ENCODE results near the gene ITPRID1. TPM values are rescaled to one million over a fixed set of nuclear protein-coding genes. Genes with fewer than 3 reads are reported as not detected.

The ITPRID1 gene
- total and polyA plus RNA-seq, 2 experiments from 2014 or later = not detected

DNA sequence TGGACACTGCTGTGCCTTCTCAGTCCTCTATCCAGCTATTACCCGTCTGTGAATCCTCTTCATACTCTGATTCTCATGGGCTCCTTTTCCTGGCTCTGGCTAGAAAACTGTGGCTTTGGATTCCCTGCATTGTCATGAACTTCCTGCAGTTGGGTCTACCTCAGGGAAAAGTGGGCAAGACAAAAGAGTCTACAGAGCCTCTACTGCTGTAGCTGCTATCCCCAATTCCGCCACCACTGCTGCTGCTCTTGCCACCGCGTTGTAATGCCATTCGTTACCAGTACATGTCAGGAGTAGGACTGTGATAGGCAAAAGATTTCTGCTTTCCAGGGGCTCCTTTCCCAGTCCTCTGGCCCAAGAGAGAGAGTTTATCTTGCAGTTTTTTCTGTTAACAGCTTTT lies 149.2 kb downstream of the ITPRID1 start:
- Histone ChIP-seq H3K27ac (no peak overlapping the region), H3K36me3 (ENCODE audit: low read depth) (no peaks in the 10 kb centered on the region), H2AFZ (no peak overlapping the region), H3K9me3 (ENCODE audit: low read depth) (no peaks in the 10 kb centered on the region), H3K4me1 (ENCODE audit: insufficient read depth) (no peaks in the 10 kb centered on the region), H3K79me2 (ENCODE audit: insufficient read depth) (no peaks in the 10 kb centered on the region), H4K20me1 (ENCODE audit: insufficient read depth) (no peaks in the 10 kb centered on the region), H3F3A (ENCODE audit: insufficient read depth) (no peaks in the 10 kb centered on the region), H3K4me2 (ENCODE audit: unreplicated experiment) (no peak overlapping the region), H3K9me2 (ENCODE audit: insufficient read depth) (no peaks in the 10 kb centered on the region), H3K9ac (no peak overlapping the region), H3K4me3 (no peak overlapping the region), H3K27me3 (replicated peaks; ENCODE audit: insufficient read depth) (no peaks in the 10 kb centered on the region)
- no peak for DNase-seq
- 34 to 37% methylated on average over 5 of the region's 5 CpGs for WGBS, 2 experiments (ENCODE audit: low coverage in 1 of 2, low lambda C conversion rate in 2 of 2, missing lambda C conversion rate in 2 of 2)
- in situ Hi-C loops (cut with MboI) = no loop called here
- TF ChIP-seq EZH2 (IDR thresholded peaks at IDR 0.05; ENCODE audit: insufficient read depth, poor library complexity, severe bottlenecking) = no peak
- no peak for TF ChIP-seq EZH2phosphoT487 (IDR thresholded peaks at IDR 0.05; ENCODE audit: insufficient read depth, low read depth)

GRCh38 chr7:31664890-31665289 lies 151.0 kb downstream of the ITPRID1 start:
- TF ChIP-seq EZH2phosphoT487 (IDR thresholded peaks at IDR 0.05; ENCODE audit: insufficient read depth, low read depth) = no peak
- no peak for TF ChIP-seq EZH2 (IDR thresholded peaks at IDR 0.05; ENCODE audit: insufficient read depth, poor library complexity, severe bottlenecking)
- Histone ChIP-seq H3K4me2 (ENCODE audit: unreplicated experiment) (no peak overlapping the region), H3K9me3 (ENCODE audit: low read depth) (no peaks in the 10 kb centered on the region), H3K9me2 (ENCODE audit: insufficient read depth) (no peaks in the 10 kb centered on the region), H3K4me3 (no peak overlapping the region), H4K20me1 (ENCODE audit: insufficient read depth) (no peaks in the 10 kb centered on the region), H3K27me3 (replicated peaks; ENCODE audit: insufficient read depth) (no peaks in the 10 kb centered on the region), H3K27ac (no peak overlapping the region), H3K9ac (no peak overlapping the region), H3K4me1 (ENCODE audit: insufficient read depth) (no peaks in the 10 kb centered on the region), H3K79me2 (ENCODE audit: insufficient read depth) (no peaks in the 10 kb centered on the region), H3K36me3 (ENCODE audit: low read depth) (no peaks in the 10 kb centered on the region), H2AFZ (no peak overlapping the region), H3F3A (ENCODE audit: insufficient read depth) (no peaks in the 10 kb centered on the region)
- in situ Hi-C loops (cut with MboI) = no loop called here
- no peak for DNase-seq

DNA sequence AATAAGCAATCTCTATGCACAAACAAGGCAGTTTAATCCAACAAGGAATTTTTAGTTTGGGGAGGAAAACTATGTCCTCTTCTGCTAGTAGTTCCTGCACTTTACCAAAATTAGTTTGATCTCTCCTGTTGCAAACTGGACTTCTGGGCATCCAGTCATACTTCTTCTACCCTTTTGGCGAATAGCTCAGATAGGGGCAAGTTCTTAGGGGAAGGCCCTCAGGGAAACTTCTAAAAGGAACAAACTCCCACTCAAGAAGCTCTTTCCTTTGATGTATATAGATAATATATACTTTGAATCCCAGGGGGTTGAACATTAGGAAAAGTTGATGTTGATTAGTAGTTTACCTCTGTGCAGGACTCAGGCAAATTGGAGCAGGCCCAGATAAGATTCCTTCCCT lies 151.7 kb downstream of the ITPRID1 start:
- Histone ChIP-seq H3K4me2 (ENCODE audit: unreplicated experiment) (no peak overlapping the region), H3K4me1 (ENCODE audit: insufficient read depth) (no peaks in the 10 kb centered on the region), H4K20me1 (ENCODE audit: insufficient read depth) (no peaks in the 10 kb centered on the region), H3F3A (ENCODE audit: insufficient read depth) (no peaks in the 10 kb centered on the region), H3K9ac (no peak overlapping the region), H2AFZ (no peak overlapping the region), H3K4me3 (no peak overlapping the region), H3K9me3 (ENCODE audit: low read depth) (no peaks in the 10 kb centered on the region), H3K27me3 (replicated peaks; ENCODE audit: insufficient read depth) (no peaks in the 10 kb centered on the region), H3K9me2 (ENCODE audit: insufficient read depth) (no peaks in the 10 kb centered on the region), H3K36me3 (ENCODE audit: low read depth) (no peaks in the 10 kb centered on the region), H3K79me2 (ENCODE audit: insufficient read depth) (no peaks in the 10 kb centered on the region), H3K27ac (no peak overlapping the region)
- DNase-seq = no peak
- in situ Hi-C loops (cut with MboI) = no loop called here
- WGBS, 2 experiments (ENCODE audit: low coverage in 1 of 2, low lambda C conversion rate in 2 of 2, missing lambda C conversion rate in 2 of 2) = 0 to 6% methylated on average over 1 of the region's 1 CpG
- TF ChIP-seq EZH2 (IDR thresholded peaks at IDR 0.05; ENCODE audit: insufficient read depth, poor library complexity, severe bottlenecking) (no peak), EZH2phosphoT487 (IDR thresholded peaks at IDR 0.05; ENCODE audit: insufficient read depth, low read depth) (no peak)

- no peak overlapping the region for H3K4me3 ChIP-seq
- no peaks in the 10 kb centered on the region for H3K9me3 ChIP-seq (ENCODE audit: low read depth)
- H3F3A ChIP-seq (ENCODE audit: insufficient read depth) = no peaks in the 10 kb centered on the region
- no peaks in the 10 kb centered on the region for H4K20me1 ChIP-seq (ENCODE audit: insufficient read depth)
- H3K4me1 ChIP-seq (ENCODE audit: insufficient read depth) = no peaks in the 10 kb centered on the region
- no peak overlapping the region for H3K4me2 ChIP-seq (ENCODE audit: unreplicated experiment)
- H3K36me3 ChIP-seq (ENCODE audit: low read depth) = no peaks in the 10 kb centered on the region
- H3K27me3 ChIP-seq (replicated peaks; ENCODE audit: insufficient read depth) = no peaks in the 10 kb centered on the region
- H2AFZ ChIP-seq = no peak overlapping the region
- no peaks in the 10 kb centered on the region for H3K9me2 ChIP-seq (ENCODE audit: insufficient read depth)
- in situ Hi-C loops (cut with MboI) = no loop called here
- H3K79me2 ChIP-seq (ENCODE audit: insufficient read depth) = no peaks in the 10 kb centered on the region
- no peak overlapping the region for H3K27ac ChIP-seq
- DNase-seq = no peak
- TF ChIP-seq EZH2phosphoT487 (IDR thresholded peaks at IDR 0.05; ENCODE audit: insufficient read depth, low read depth) (no peak), EZH2 (IDR thresholded peaks at IDR 0.05; ENCODE audit: insufficient read depth, poor library complexity, severe bottlenecking) (no peak)
- no peak overlapping the region for H3K9ac ChIP-seq
Observed at GRCh38 chr7:31669461-31669860, 155.6 kb downstream of the ITPRID1 start.

- 9 to 13% methylated on average over 12 of the region's 12 CpGs for WGBS, 2 experiments (ENCODE audit: low coverage in 1 of 2, low lambda C conversion rate in 2 of 2, missing lambda C conversion rate in 2 of 2)
- H3K36me3 ChIP-seq (ENCODE audit: low read depth) = no peaks in the 10 kb centered on the region
- in situ Hi-C loops (cut with MboI) = no loop called here
Observed at GRCh38 chr7:31679574-31680305, 165.8 kb downstream of the ITPRID1 start.

More at GRCh38 chr7:31679574-31680305, 165.8 kb downstream of the ITPRID1 start:
- DNase-seq = no peak
- H3K79me2 ChIP-seq (ENCODE audit: insufficient read depth) = no peaks in the 10 kb centered on the region
- no peaks in the 10 kb centered on the region for H3K9me2 ChIP-seq (ENCODE audit: insufficient read depth)
- H3F3A ChIP-seq (ENCODE audit: insufficient read depth) = no peaks in the 10 kb centered on the region
- no peaks in the 10 kb centered on the region for H4K20me1 ChIP-seq (ENCODE audit: insufficient read depth)
- no peak overlapping the region for H3K4me2 ChIP-seq (ENCODE audit: unreplicated experiment)
- no peak overlapping the region for H3K27ac ChIP-seq
- H3K4me3 ChIP-seq = no peak overlapping the region
- no peaks in the 10 kb centered on the region for H3K27me3 ChIP-seq (replicated peaks; ENCODE audit: insufficient read depth)
- no peaks in the 10 kb centered on the region for H3K9me3 ChIP-seq (ENCODE audit: low read depth)
- no peak overlapping the region for H3K9ac ChIP-seq
- TF ChIP-seq EZH2 (IDR thresholded peaks at IDR 0.05; ENCODE audit: insufficient read depth, poor library complexity, severe bottlenecking) (no peak), EZH2phosphoT487 (IDR thresholded peaks at IDR 0.05; ENCODE audit: insufficient read depth, low read depth) (no peak)
- no peaks in the 10 kb centered on the region for H3K4me1 ChIP-seq (ENCODE audit: insufficient read depth)
- no peak overlapping the region for H2AFZ ChIP-seq

Data from GM23248 (cell line).